ENCODE results near the gene ZNF597.

The ZNF597 gene

GRCh38 chr16:3482659-3483241 lies 39.4 kb upstream of the ZNF597 start:
- H3K9me3 ChIP-seq (ENCODE audit: insufficient read depth, low read length) = no peaks in the 10 kb centered on the region
- no peak overlapping the region for H2AFZ ChIP-seq (ENCODE audit: low read depth, low read length, severe bottlenecking)
- H3K27me3 ChIP-seq (ENCODE audit: low read length) = no peaks in the 10 kb centered on the region
- H3K4me3 ChIP-seq (ENCODE audit: insufficient read depth, low read length, poor library complexity, severe bottlenecking) = no peak overlapping the region
- no peaks in the 10 kb centered on the region for H3K9me2 ChIP-seq (replicated peaks; ENCODE audit: insufficient read depth, low read length)
- TF ChIP-seq CTCF (IDR thresholded peaks at IDR 0.05; ENCODE audit: insufficient read depth, low read length, poor library complexity, severe bottlenecking) (no peak), EZH2phosphoT487 (conservative IDR thresholded peaks at IDR 0.05; ENCODE audit: low read length) (no peak)
- H3K79me2 ChIP-seq (ENCODE audit: insufficient read depth, low read length) = peaks cover 18% of the 10 kb centered on the region
- no peaks in the 10 kb centered on the region for H3K36me3 ChIP-seq (ENCODE audit: low read length)
- no peaks in the 10 kb centered on the region; the same call in 1 of the 2 replicates for H4K20me1 ChIP-seq (ENCODE audit: low read depth, low read length)
- H3F3A ChIP-seq (ENCODE audit: insufficient read depth) = no peaks in the 10 kb centered on the region
- no peak overlapping the region for H3K4me2 ChIP-seq (ENCODE audit: low read depth, low read length, poor library complexity, severe bottlenecking)
- no peak overlapping the region for H3K9ac ChIP-seq (ENCODE audit: low read length)
- H3K27ac ChIP-seq (ENCODE audit: low read depth, low read length) = no peak overlapping the region

GRCh38 chr16:3481696-3482658 lies 38.7 kb upstream of the ZNF597 start:
- Histone ChIP-seq H4K20me1 (ENCODE audit: low read depth, low read length) (no peaks in the 10 kb centered on the region; the same call in 1 of the 2 replicates), H2AFZ (ENCODE audit: low read depth, low read length, severe bottlenecking) (no peak overlapping the region), H3F3A (ENCODE audit: insufficient read depth) (no peaks in the 10 kb centered on the region), H3K27ac (ENCODE audit: low read depth, low read length) (no peak overlapping the region), H3K36me3 (ENCODE audit: low read length) (no peaks in the 10 kb centered on the region), H3K9me3 (ENCODE audit: insufficient read depth, low read length) (no peaks in the 10 kb centered on the region), H3K79me2 (ENCODE audit: insufficient read depth, low read length) (peaks cover 22% of the 10 kb centered on the region), H3K9ac (ENCODE audit: low read length) (no peak overlapping the region), H3K4me3 (ENCODE audit: insufficient read depth, low read length, poor library complexity, severe bottlenecking) (no peak overlapping the region), H3K9me2 (replicated peaks; ENCODE audit: insufficient read depth, low read length) (no peaks in the 10 kb centered on the region), H3K4me2 (ENCODE audit: low read depth, low read length, poor library complexity, severe bottlenecking) (no peak overlapping the region), H3K27me3 (ENCODE audit: low read length) (no peaks in the 10 kb centered on the region)
- TF ChIP-seq EZH2phosphoT487 (conservative IDR thresholded peaks at IDR 0.05; ENCODE audit: low read length) (no peak), CTCF (IDR thresholded peaks at IDR 0.05; ENCODE audit: insufficient read depth, low read length, poor library complexity, severe bottlenecking) (no peak)

- H3K9me2 ChIP-seq (replicated peaks; ENCODE audit: insufficient read depth, low read length) = no peaks in the 10 kb centered on the region
- H3K36me3 ChIP-seq (ENCODE audit: low read length) = no peaks in the 10 kb centered on the region
- no peak for TF ChIP-seq EZH2phosphoT487 (conservative IDR thresholded peaks at IDR 0.05; ENCODE audit: low read length)
- no peak for TF ChIP-seq CTCF (IDR thresholded peaks at IDR 0.05; ENCODE audit: insufficient read depth, low read length, poor library complexity, severe bottlenecking)
- no peaks in the 10 kb centered on the region for H3F3A ChIP-seq (ENCODE audit: insufficient read depth)
- no peak overlapping the region for H2AFZ ChIP-seq (ENCODE audit: low read depth, low read length, severe bottlenecking)
- H4K20me1 ChIP-seq (ENCODE audit: low read depth, low read length) = no peaks in the 10 kb centered on the region; the same call in 1 of the 2 replicates
- H3K27ac ChIP-seq (ENCODE audit: low read depth, low read length) = no peak overlapping the region
- no peak overlapping the region for H3K4me2 ChIP-seq (ENCODE audit: low read depth, low read length, poor library complexity, severe bottlenecking)
- peaks cover 31% of the 10 kb centered on the region for H3K79me2 ChIP-seq (ENCODE audit: insufficient read depth, low read length)
- no peaks in the 10 kb centered on the region for H3K27me3 ChIP-seq (ENCODE audit: low read length)
- H3K4me3 ChIP-seq (ENCODE audit: insufficient read depth, low read length, poor library complexity, severe bottlenecking) = no peak overlapping the region
- H3K9ac ChIP-seq (ENCODE audit: low read length) = no peak overlapping the region
- H3K9me3 ChIP-seq (ENCODE audit: insufficient read depth, low read length) = no peaks in the 10 kb centered on the region
These were observed 37.8 kb upstream of the ZNF597 start for GRCh38 chr16:3480901-3481695.
